HepG2 (cell line): Measurements from ENCODE around the gene ADAM10. TPM values are rescaled to one million over a fixed set of nuclear protein-coding genes. Genes with fewer than 3 reads are reported as not detected.

Experiments
- ATAC-seq: fragments of 200-7000 bp; cut with Tn5 transposase; 3 replicates; pipeline ENCODE4 v1.9.1; 2020; ENCODE audit warnings: mild to moderate bottlenecking, moderate library complexity
- BruUV-seq: library from RNA; stranded (reverse); fragments of 400-500 nt; replicated peaks from 2 replicates; lab custom pipeline; 2021; lab: Mats Ljungman, UMichigan
- CTCF ChIA-PET: fragments of 300-600 bp; formaldehyde crosslinking; extraction: SDS; loops from one replicate; lab custom pipeline; 2021; ENCODE audit warnings: low total read pairs, inconsistent platforms, low intra/inter-chr PET ratio; lab: Yijun Ruan, JAX
- POLR2A ChIA-PET: fragments of 350-600 bp; sonication (Branson Sonifier 250); formaldehyde crosslinking; loops from one replicate; lab custom pipeline; 2020; ENCODE audit warnings: antibody characterized with exemption, inconsistent platforms; lab: Yijun Ruan, JAX
- DNase-seq: peaks from one replicate; pipeline ENCODE4 v3.0.0-alpha.2; 2015; ENCODE audit warnings: low spot score
- FAIRE-seq: peaks from 3 replicates; lab custom pipeline; 2011; peaks lifted over from hg19 to GRCh38; lab: Jason Lieb, UNC
- H2AFZ ChIP-seq: one replicate; pipeline ENCODE4 v1.6.1; 2011; ENCODE audit warnings: low read length, inconsistent platforms
- H3K27ac ChIP-seq: fragments of 300-600 bp; 3 replicates; pipeline ENCODE4 v1.8.0; 2011; ENCODE audit warnings: mixed run types, mild to moderate bottlenecking, mixed read lengths, low read length, inconsistent platforms; ENCODE audit not compliant: insufficient read depth; ENCODE audit errors: extremely low read length
- H3K27me3 ChIP-seq, 2 experiments: fragments of 200-600 bp in 1 of 2; 2 replicates in 1 of 2; 3 replicates in 1 of 2; pipeline versions ENCODE4 v1.6.0 to v1.8.0; 2011; ENCODE audit warnings: low read length in 2 of 2, mild to moderate bottlenecking in 2 of 2, moderate library complexity in 2 of 2, inconsistent platforms in 1 of 2; ENCODE audit not compliant: insufficient read depth in 2 of 2, control insufficient read depth in 1 of 2
- H3K36me3 ChIP-seq, 2 experiments: fragments of 200-600 bp in 1 of 2; replicated peaks in 1 of 2; 2 replicates in 1 of 2; 3 replicates in 1 of 2; pipeline versions ENCODE4 v1.5.1 to v1.8.0; 2011; ENCODE audit warnings: low read length in 2 of 2, inconsistent platforms in 1 of 2; ENCODE audit not compliant: insufficient read depth in 2 of 2, control insufficient read depth in 1 of 2
- H3K4me1 ChIP-seq: 2 replicates; pipeline ENCODE4 v1.5.1; 2012; ENCODE audit warnings: low read length, inconsistent platforms; ENCODE audit not compliant: insufficient read depth
- H3K4me2 ChIP-seq: 2 replicates; pipeline ENCODE4 v1.6.0; 2011; ENCODE audit warnings: low read depth, low read length, inconsistent platforms
- H3K4me3 ChIP-seq, 3 experiments: fragments of 200-600 bp in 1 of 3; sonication (generic), shearing (Covaris generic) in 1 of 3; replicated peaks in 1 of 3; 2 replicates each; pipeline ENCODE4 v1.5.1; 2011 to 2016; ENCODE audit warnings: low read length in 3 of 3, inconsistent platforms in 2 of 3, low read depth in 2 of 3, mild to moderate bottlenecking in 2 of 3, control low read depth in 1 of 3, mixed read lengths in 1 of 3; ENCODE audit not compliant: insufficient read depth in 1 of 3
- H3K79me2 ChIP-seq: one replicate; pipeline ENCODE4 v1.6.1; 2011; ENCODE audit warnings: low read length, inconsistent platforms; ENCODE audit not compliant: insufficient read depth
- H3K9ac ChIP-seq: 2 replicates; pipeline ENCODE4 v1.6.0; 2011; ENCODE audit warnings: mild to moderate bottlenecking, low read depth, low read length, inconsistent platforms; ENCODE audit not compliant: insufficient read depth
- H3K9me3 ChIP-seq: 2 replicates; pipeline ENCODE4 v1.5.1; 2012; ENCODE audit warnings: mild to moderate bottlenecking, low read length
- H4K20me1 ChIP-seq: 2 replicates; pipeline ENCODE4 v1.6.0; 2011; ENCODE audit warnings: inconsistent platforms, mild to moderate bottlenecking, low read length, moderate library complexity; ENCODE audit not compliant: insufficient read depth
- ARHGAP35 ChIP-seq: sonication (generic); formaldehyde crosslinking; IDR thresholded peaks from 2 replicates; pipeline ENCODE4 v1.9.0; 2022; ENCODE audit warnings: mild to moderate bottlenecking, inconsistent platforms, moderate library complexity, missing genetic modification reagents, borderline replicate concordance
- ARNT2 ChIP-seq: sonication (generic); formaldehyde crosslinking; IDR thresholded peaks from 2 replicates; pipeline ENCODE4 v1.8.0; 2022; ENCODE audit warnings: mild to moderate bottlenecking, low read depth, missing genetic modification reagents, moderate library complexity
- CCDC6 ChIP-seq: sonication (generic); formaldehyde crosslinking; IDR thresholded peaks from 2 replicates; pipeline ENCODE4 v1.8.1; 2022; ENCODE audit warnings: mild to moderate bottlenecking, missing genetic modification reagents, moderate library complexity
- DMTF1 ChIP-seq: sonication (generic); formaldehyde crosslinking; IDR thresholded peaks from 2 replicates; pipeline ENCODE4 v1.4.0; 2020; ENCODE audit warnings: mild to moderate bottlenecking, missing genetic modification reagents
- ELK4 ChIP-seq: sonication (generic); formaldehyde crosslinking; IDR thresholded peaks from 2 replicates; pipeline ENCODE4 v1.9.0; 2021; ENCODE audit warnings: missing genetic modification reagents, borderline replicate concordance
- GFI1 ChIP-seq: sonication (generic); formaldehyde crosslinking; IDR thresholded peaks from 2 replicates; pipeline ENCODE4 v1.5.0; 2020; ENCODE audit warnings: missing genetic modification reagents, mild to moderate bottlenecking, borderline replicate concordance
- HDAC6 ChIP-seq: fragments of 200-600 bp; sonication (generic); IDR thresholded peaks from 2 replicates; pipeline ENCODE4 v1.7.0; 2017; ENCODE audit warnings: mild to moderate bottlenecking, antibody characterized with exemption, low read length, low read depth
- HNRNPK ChIP-seq: fragments of 200-400 bp; formaldehyde crosslinking; IDR thresholded peaks from 2 replicates; pipeline ENCODE4 v1.6.1; 2018; ENCODE audit warnings: low read length, low read depth, moderate library complexity, mild to moderate bottlenecking; ENCODE audit not compliant: poor library complexity, severe bottlenecking
- KAT8 ChIP-seq: IDR thresholded peaks from 2 replicates; pipeline ENCODE4 v1.6.1; 2016; ENCODE audit warnings: missing genetic modification reagents, missing compliant biosample characterization
- NFIC ChIP-seq: IDR thresholded peaks from 2 replicates; pipeline ENCODE4 v1.6.1; 2012; ENCODE audit warnings: mild to moderate bottlenecking, low read length, inconsistent platforms
- NR2C2 ChIP-seq: sonication (generic); formaldehyde crosslinking; IDR thresholded peaks from 2 replicates; pipeline ENCODE4 v1.4.0; 2020; ENCODE audit warnings: missing genetic modification reagents, mild to moderate bottlenecking, moderate library complexity, borderline replicate concordance
- RBM39 ChIP-seq: fragments of 200-400 bp; formaldehyde crosslinking; IDR thresholded peaks from one replicate; pipeline ENCODE4 v1.6.1; 2018; ENCODE audit warnings: antibody characterized with exemption, mild to moderate bottlenecking, low read depth, low read length; ENCODE audit not compliant: poor library complexity, severe bottlenecking
- SRF ChIP-seq: IDR thresholded peaks from 2 replicates; pipeline ENCODE4 v1.6.1; 2011; ENCODE audit warnings: mild to moderate bottlenecking, low read depth, low read length, moderate library complexity
- TIGD3 ChIP-seq: sonication (generic); formaldehyde crosslinking; IDR thresholded peaks from 2 replicates; pipeline ENCODE4 v1.5.1; 2020; ENCODE audit warnings: mild to moderate bottlenecking, missing genetic modification reagents, borderline replicate concordance
- ZNF317 ChIP-seq: sonication (generic); formaldehyde crosslinking; IDR thresholded peaks from 2 replicates; pipeline ENCODE4 v1.5.0; 2020; ENCODE audit warnings: mild to moderate bottlenecking, missing genetic modification reagents
- ZNF496 ChIP-seq: sonication (generic); formaldehyde crosslinking; IDR thresholded peaks from 2 replicates; pipeline ENCODE4 v1.8.1; 2023; ENCODE audit warnings: mild to moderate bottlenecking, moderate library complexity, missing genetic modification reagents; ENCODE audit not compliant: insufficient replicate concordance
- ZNF674 ChIP-seq: sonication (generic); formaldehyde crosslinking; IDR thresholded peaks from 2 replicates; pipeline ENCODE4 v1.5.0; 2020; ENCODE audit warnings: low read depth, mild to moderate bottlenecking, missing genetic modification reagents
- WGBS: methylation state at CpG from one replicate; pipeline ENCODE4 v1.1.6; 2017; ENCODE audit warnings: low lambda C conversion rate; 5-methylcytosine and 5-hydroxymethylcytosine counted together
- in situ Hi-C: cut with HindIII; loops from 2 replicates; pipeline ENCODE4 v1.10.0; 2017; ENCODE audit warnings: low pct_unique_long_range_greater_than_20kb; ENCODE audit not compliant: extremely low pct_ligation_motif_present
- intact Hi-C: fragments of 100-400 bp; cut with micrococcal nuclease; formaldehyde crosslinking; loops from one replicate; pipeline ENCODE4 v1.10.0; 2022; ENCODE audit not compliant: unreplicated experiment
- polyA plus RNA-seq, 8 experiments: library from polyadenylated mRNA; depleted of rRNA in 3 of 8; stranded (reverse) in 7 of 8; unstranded in 1 of 8; fragments of >200 nt; fragmentation: Illumina TruSeq in 4 of 8; extraction: Trizol in 4 of 8; gene quantifications; 2 replicates each; pipeline versions ENCODE4 v1.2.1 to v1.2.3, GENCODE V29; 2011 to 2016; ENCODE audit warnings: low read depth in 4 of 8, missing spikeins in 1 of 8, mixed read lengths in 1 of 8; ENCODE audit not compliant: insufficient read depth in 1 of 8
- total RNA-seq, 5 experiments: library from RNA; depleted of rRNA; stranded (reverse); fragments of >200 nt; fragmentation: Illumina TruSeq; extraction: Trizol; gene quantifications; 2 replicates each; pipeline ENCODE4 v1.2.3, GENCODE V29; 2016; ENCODE audit warnings: low read depth in 1 of 5

The ADAM10 gene
- total and polyA plus RNA-seq, 2 of the 13 experiments (the other 11 are each of a cell fraction or from before 2014, with no cell fraction given) = 92.7 to 125 TPM

DNA sequence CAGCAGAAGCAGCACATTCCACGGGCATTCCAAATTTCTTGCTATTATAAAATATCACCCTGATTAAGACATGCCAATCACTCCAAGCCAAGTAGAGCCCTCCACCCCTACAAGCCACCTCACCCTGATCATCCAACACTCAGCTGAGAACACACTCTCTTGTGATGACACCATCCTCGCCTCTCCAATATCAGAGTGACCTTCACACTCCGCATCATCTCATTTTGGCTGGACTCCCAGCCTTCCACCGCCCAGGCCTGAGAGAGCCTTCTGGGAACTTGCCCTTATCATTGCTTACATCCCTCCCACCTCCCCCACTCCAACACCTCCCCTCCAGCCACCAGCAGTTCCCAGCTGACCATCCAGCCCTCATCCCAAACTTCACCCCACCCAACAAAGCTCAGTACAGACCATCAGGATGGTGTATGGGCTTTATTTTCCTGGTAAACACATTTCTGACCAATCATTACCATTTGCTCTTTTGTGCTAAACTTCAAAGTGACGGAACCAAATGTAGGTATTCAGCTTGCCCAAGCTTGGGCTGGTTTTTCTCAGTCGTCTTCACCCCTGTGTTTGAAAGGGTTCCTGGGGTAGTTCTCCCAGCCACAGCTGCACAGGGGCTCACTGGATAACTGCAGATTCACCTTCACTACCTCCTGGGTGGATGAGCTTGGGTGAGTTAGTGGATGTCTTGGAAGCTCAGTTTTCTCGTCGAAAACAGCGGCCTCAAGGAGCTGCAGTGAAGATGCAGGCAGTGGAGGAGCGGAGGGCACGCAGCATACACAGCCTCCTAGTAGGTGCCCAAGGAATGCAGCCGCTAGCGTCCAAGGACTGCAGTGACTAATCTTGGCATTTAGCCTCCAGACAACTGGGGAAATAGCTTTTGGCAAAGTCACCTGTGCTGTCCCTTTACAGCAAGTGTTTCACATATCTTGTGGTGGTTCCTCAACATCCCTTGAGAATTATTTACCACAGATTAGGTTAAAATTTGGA lies 202.6 kb downstream of the ADAM10 start:
- FAIRE-seq (peak; percentile 90), DNase-seq (peak; percentile 83), ATAC-seq (peak; percentile 81)
- ChIA-PET CTCF (no interaction called here), POLR2A (interaction anchor here (0.8 to 2.1 kb wide), 9 partner anchors 17 to 224 kb away, joined by 3 to 14 read pairs (median 4); partner anchors contain the start of genes LIPC and MINDY2)
- H3K4me1 ChIP-seq = peaks cover 40% of the 10 kb centered on the region
- no peaks in the 10 kb centered on the region for H4K20me1 ChIP-seq
- intact Hi-C loops (loop anchor here (2.0 kb wide), 1 partner anchor 28 kb away; no protein-coding TSS in a partner anchor), in situ Hi-C loops (loop anchor here (5.0 kb wide), 1 partner anchor 75 kb away; no protein-coding TSS in a partner anchor)
- H3K27ac ChIP-seq = peak overlapping the region; percentile 25
- H3K9me3 ChIP-seq = no peaks in the 10 kb centered on the region
- H3K36me3 ChIP-seq = peaks cover 2 to 13% of the 10 kb centered on the region in 2 experiments; a peak in 2 of 5 replicates
- WGBS = 54% methylated on average over 10 of the region's 13 CpGs
- H3K4me2 ChIP-seq = 0 out of 2 replicates have a peak overlapping the region, but pooled peaks have one; percentile 28
- BruUV-seq = no TSS peak
- H3K27me3 ChIP-seq = no peaks in the 10 kb centered on the region
- H3K79me2 ChIP-seq = no peaks in the 10 kb centered on the region
- H2AFZ ChIP-seq = no peak overlapping the region
- no peak overlapping the region for H3K9ac ChIP-seq
- no peak overlapping the region for H3K4me3 ChIP-seq
- TF ChIP-seq ELK4 = no peak
- TF ChIP-seq NR2C2 (CRISPR knock-in tag) = no peak
- TF ChIP-seq ZNF317 = no peak
- no peak for TF ChIP-seq CCDC6
- TF ChIP-seq KAT8 = no peak
- no peak for TF ChIP-seq SRF
- no peak for TF ChIP-seq ARNT2 (CRISPR knock-in tag)
- TF ChIP-seq ARHGAP35 (CRISPR knock-in tag) = no peak
- no peak for TF ChIP-seq HDAC6
- TF ChIP-seq RBM39 = no peak
- no peak for TF ChIP-seq TIGD3
- TF ChIP-seq HNRNPK = no peak
- TF ChIP-seq GFI1 (CRISPR knock-in tag) = no peak
- TF ChIP-seq NFIC = no peak
- no peak for TF ChIP-seq DMTF1 (CRISPR knock-in tag)
- TF ChIP-seq ZNF496 (CRISPR knock-in tag) = no peak
- TF ChIP-seq ZNF674 (CRISPR knock-in tag) = no peak
